GM18507 (cell line): ENCODE results near the gene CLASP1.
"Not testable (repeated sequence)": the region's sequence is repeated elsewhere in the genome, so short reads cannot be mapped to it uniquely, and the experiment has no call there.

Experiments used
- DNase-seq: peaks from one replicate; pipeline ENCODE4 v3.0.0; 2011; ENCODE audit warnings: low read depth; ENCODE audit not compliant: insufficient read length; ENCODE audit errors: extremely low spot score
- FAIRE-seq: peaks from 2 replicates; lab custom pipeline; 2011; peaks lifted over from hg19 to GRCh38; lab: Jason Lieb, UNC

The CLASP1 gene

GRCh38 chr2:121664713-121665112, 15.5 kb upstream of the CLASP1 start:
- FAIRE-seq (no peak), DNase-seq (no peak)

GRCh38 chr2:121664086-121664485, 14.8 kb upstream of the CLASP1 start:
- FAIRE-seq = no peak
- no peak for DNase-seq

GRCh38 chr2:121663434-121663833, 14.2 kb upstream of the CLASP1 start:
- DNase-seq = no peak
- no peak for FAIRE-seq

GRCh38 chr2:121662656-121663055, 13.4 kb upstream of the CLASP1 start:
- no peak for FAIRE-seq
- DNase-seq = no peak

GRCh38 chr2:121659933-121660332, 10.7 kb upstream of the CLASP1 start:
- DNase-seq = no peak
- no peak for FAIRE-seq

- DNase-seq, FAIRE-seq: not testable (repeated sequence)
Measured at GRCh38 chr2:121658393-121658792, 9.1 kb upstream of the CLASP1 start.

GRCh38 chr2:121653035-121653434, 3.8 kb upstream of the CLASP1 start:
- DNase-seq = no peak
- FAIRE-seq = no peak

GRCh38 chr2:121650315-121650930, 1.2 kb upstream of the CLASP1 start:
- DNase-seq = no peak
- FAIRE-seq = peak; percentile 31

GRCh38 chr2:121649596-121650314, 493 bp upstream of the CLASP1 start:
- FAIRE-seq = peak; percentile 91

GRCh38 chr2:121648206-121649148, 785 bp downstream of the CLASP1 start:
- DNase-seq (no peak), FAIRE-seq (peak; percentile 39)

More at GRCh38 chr2:121649596-121650314, 493 bp upstream of the CLASP1 start:
- peak; percentile 98 for DNase-seq

- no peak for FAIRE-seq
- no peak for DNase-seq
Measured at GRCh38 chr2:121647396-121647795, 1.9 kb downstream of the CLASP1 start.

- FAIRE-seq (no peak), DNase-seq (no peak)
Measured at GRCh38 chr2:121644715-121645114, 4.5 kb downstream of the CLASP1 start.

GRCh38 chr2:121643877-121644276, 5.4 kb downstream of the CLASP1 start:
- DNase-seq (no peak), FAIRE-seq (no peak)

- DNase-seq = no peak
Measured at GRCh38 chr2:121640380-121641316, 8.6 kb downstream of the CLASP1 start.

GRCh38 chr2:121639846-121640245, 9.4 kb downstream of the CLASP1 start:
- FAIRE-seq = not testable (repeated sequence)

More at GRCh38 chr2:121640380-121641316, 8.6 kb downstream of the CLASP1 start:
- no peak for FAIRE-seq

GRCh38 chr2:121638333-121638732, 10.9 kb downstream of the CLASP1 start:
- no peak for FAIRE-seq
- DNase-seq = no peak

More at GRCh38 chr2:121639846-121640245, 9.4 kb downstream of the CLASP1 start:
- not testable (repeated sequence) for DNase-seq

GRCh38 chr2:121635371-121635770, 13.9 kb downstream of the CLASP1 start:
- DNase-seq (no peak), FAIRE-seq (no peak)

GRCh38 chr2:121634354-121635307, 14.6 kb downstream of the CLASP1 start:
- DNase-seq (no peak), FAIRE-seq (peak; percentile 41)
